Stimulated activated naive CD8-positive, alpha-beta T cell treated with anti-CD3 and anti-CD28 coated beads, Interleukin-15, Interleukin-2, amounts not matched to agents 100 ng/mL and 50 ng/mL, for 24 hours (primary cell): Measurements from ENCODE around the gene UTP18.
"Not testable (repeated sequence)": the region's sequence is repeated elsewhere in the genome, so short reads cannot be mapped to it uniquely, and the experiment has no call there.

Experiments used
- H3K27ac Mint-ChIP-seq: one replicate; pipeline ENCODE4 v1.8.0; 2021; ENCODE audit warnings: mild to moderate bottlenecking, mixed read lengths
- H3K27me3 Mint-ChIP-seq: one replicate; pipeline ENCODE4 v1.8.0; 2021; ENCODE audit warnings: mixed read lengths
- H3K36me3 Mint-ChIP-seq: one replicate; pipeline ENCODE4 v1.8.0; 2021; ENCODE audit warnings: low read depth, mixed read lengths
- H3K4me1 Mint-ChIP-seq: one replicate; pipeline ENCODE4 v1.8.0; 2021; ENCODE audit warnings: low read depth, mixed read lengths
- H3K4me3 Mint-ChIP-seq: one replicate; pipeline ENCODE4 v1.8.0; 2021; ENCODE audit warnings: mild to moderate bottlenecking, mixed read lengths
- H3K9me3 Mint-ChIP-seq: one replicate; pipeline ENCODE4 v1.8.0; 2021; ENCODE audit warnings: mixed read lengths

UTP18 gene

DNA sequence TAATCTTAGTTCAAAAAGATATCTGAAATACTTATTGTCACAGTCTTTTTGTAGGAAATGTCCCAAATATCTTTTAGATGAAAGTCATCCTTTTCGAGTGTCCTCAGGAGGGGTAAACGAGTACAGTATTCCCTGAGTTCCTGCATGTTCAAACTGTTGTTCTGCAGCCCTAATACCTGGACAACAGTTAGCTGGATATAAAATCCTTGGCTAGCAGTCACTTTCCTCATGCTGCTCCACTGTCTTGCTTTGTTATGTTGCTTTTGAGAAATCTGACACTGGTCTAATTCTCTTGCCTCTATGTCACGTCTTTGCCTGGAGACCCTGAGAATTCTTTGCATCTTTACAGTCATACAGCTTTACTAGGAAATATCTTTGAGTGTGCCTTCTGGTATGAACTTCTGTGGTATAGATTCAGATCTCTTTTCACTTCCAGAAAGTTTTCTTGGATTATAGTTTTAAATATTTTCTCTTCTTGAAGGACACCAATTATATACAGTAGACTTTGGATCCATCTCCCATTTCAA, 10.0 kb upstream of the UTP18 start:
- Mint-ChIP-seq H3K36me3 (peaks cover 47% of the 10 kb centered on the region), H3K9me3 (no peaks in the 10 kb centered on the region), H3K27ac (no peak overlapping the region), H3K27me3 (no peaks in the 10 kb centered on the region), H3K4me3 (no peak overlapping the region), H3K4me1 (peaks cover 19% of the 10 kb centered on the region)

DNA sequence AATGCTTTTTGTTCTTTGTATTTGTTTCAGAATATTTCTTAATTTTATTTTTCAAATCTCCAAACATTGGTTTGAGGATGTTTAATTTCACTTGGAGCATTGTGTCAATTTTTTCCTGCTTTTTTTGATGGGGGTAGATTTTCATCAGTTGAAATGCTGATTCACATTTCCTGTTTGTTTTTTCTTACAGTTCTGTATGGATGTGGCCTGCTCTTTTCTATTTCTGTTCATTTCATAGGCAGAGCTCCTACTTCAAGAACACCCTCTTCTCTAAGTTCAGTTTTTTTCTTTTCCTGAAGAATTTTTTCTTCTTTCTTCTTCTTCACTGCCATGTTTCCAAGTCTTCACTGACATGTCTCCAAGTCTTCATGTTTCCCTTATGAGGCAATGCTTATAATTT, 9.3 kb upstream of the UTP18 start:
- Mint-ChIP-seq H3K27ac (no peak overlapping the region), H3K9me3 (no peaks in the 10 kb centered on the region), H3K36me3 (peaks cover 50% of the 10 kb centered on the region), H3K4me3 (no peak overlapping the region), H3K4me1 (peaks cover 22% of the 10 kb centered on the region), H3K27me3 (no peaks in the 10 kb centered on the region)

GRCh38 chr17:51255673-51256072, 4.7 kb upstream of the UTP18 start:
- Mint-ChIP-seq H3K27me3 (no peaks in the 10 kb centered on the region), H3K9me3 (no peaks in the 10 kb centered on the region), H3K36me3 (peaks cover 65% of the 10 kb centered on the region), H3K4me3 (no peak overlapping the region), H3K27ac (no peak overlapping the region), H3K4me1 (peaks cover 53% of the 10 kb centered on the region)

DNA sequence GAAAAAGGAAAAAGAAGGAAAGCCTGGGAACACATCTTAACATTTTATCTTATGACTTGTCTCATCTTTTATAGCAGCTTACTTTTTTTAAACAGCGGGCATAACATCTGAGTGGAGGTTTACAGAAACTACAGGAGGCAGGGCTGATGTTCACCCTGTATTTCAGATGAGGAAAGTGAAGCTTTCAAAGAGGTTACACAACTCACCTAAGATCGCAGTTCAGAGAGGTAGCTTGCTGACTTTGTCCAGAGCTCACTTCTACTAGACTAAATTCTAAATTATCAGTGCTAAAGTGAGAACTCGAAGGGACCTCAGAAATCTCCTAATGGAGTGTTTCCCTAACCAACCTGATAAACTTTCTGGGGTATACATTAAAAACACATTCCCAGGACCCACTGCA, 4.2 kb upstream of the UTP18 start:
- Mint-ChIP-seq H3K27me3 (no peaks in the 10 kb centered on the region), H3K27ac (no peak overlapping the region), H3K36me3 (peaks cover 61% of the 10 kb centered on the region), H3K9me3 (no peaks in the 10 kb centered on the region), H3K4me3 (no peak overlapping the region), H3K4me1 (peaks cover 53% of the 10 kb centered on the region)

- Mint-ChIP-seq H3K4me3 (peak overlapping the region; percentile 89), H3K27me3 (no peaks in the 10 kb centered on the region), H3K9me3 (no peaks in the 10 kb centered on the region), H3K4me1 (peaks cover 66% of the 10 kb centered on the region), H3K27ac (no peak overlapping the region), H3K36me3 (peaks cover 62% of the 10 kb centered on the region)
Observed at GRCh38 chr17:51257150-51258081, 2.9 kb upstream of the UTP18 start.

GRCh38 chr17:51258756-51259563, 1.4 kb upstream of the UTP18 start:
- peaks cover 72% of the 10 kb centered on the region for H3K4me1 Mint-ChIP-seq
- H3K27me3 Mint-ChIP-seq, result no peaks in the 10 kb centered on the region
- peak overlapping the region; percentile 89 for H3K4me3 Mint-ChIP-seq
- H3K27ac Mint-ChIP-seq, result peak overlapping the region; percentile 71
- H3K9me3 Mint-ChIP-seq, result no peaks in the 10 kb centered on the region
- H3K36me3 Mint-ChIP-seq, result peaks cover 66% of the 10 kb centered on the region

DNA sequence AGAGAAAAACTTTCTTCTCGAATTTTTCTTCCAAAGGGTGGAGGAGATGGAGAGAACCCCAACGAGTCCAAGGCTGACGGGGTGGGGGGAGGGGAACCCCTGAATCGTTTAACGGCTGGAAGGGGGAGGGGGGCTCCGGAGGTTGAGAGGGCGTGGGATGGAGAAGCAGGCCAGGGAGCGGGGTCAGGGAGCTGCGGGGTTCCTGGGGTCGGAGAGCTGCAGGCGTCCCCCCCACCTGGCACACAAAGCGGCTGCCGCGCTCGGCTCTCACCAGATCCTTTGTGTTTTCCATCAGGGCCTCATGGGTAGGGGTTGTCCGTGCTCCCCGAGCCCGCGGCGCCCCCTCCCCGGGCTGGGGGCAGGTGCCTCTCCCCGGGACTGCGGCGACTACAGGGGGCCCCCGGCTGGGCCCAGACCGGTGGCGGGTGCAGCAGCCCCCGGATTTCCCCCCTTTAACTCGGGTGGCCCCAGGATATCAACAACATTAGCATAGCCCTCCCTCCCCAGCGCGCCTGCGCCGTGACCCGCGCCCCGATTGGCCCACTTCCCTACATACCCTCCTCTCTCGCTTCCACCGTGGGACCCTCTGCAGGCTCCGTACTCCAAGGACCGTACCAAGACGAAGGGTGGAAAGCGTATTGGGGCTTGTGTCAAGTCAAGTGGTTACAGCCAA, 646 bp upstream of the UTP18 start, which contains the start of gene MBTD1:
TSS of gene MBTD1 (minus strand) at position 486 of the 673 bp plus-strand sequence. CDS start 34,888 bp downstream, outside the sequence.
- Mint-ChIP-seq H3K27me3 (no peaks in the 10 kb centered on the region), H3K4me3 (peak within 1 kb of the TSS; percentile 89), H3K9me3 (no peaks in the 10 kb centered on the region), H3K4me1 (peaks cover 71% of the 10 kb centered on the region), H3K27ac (peak within 1 kb of the TSS; percentile 99), H3K36me3 (peaks cover 64% of the 10 kb centered on the region)

DNA sequence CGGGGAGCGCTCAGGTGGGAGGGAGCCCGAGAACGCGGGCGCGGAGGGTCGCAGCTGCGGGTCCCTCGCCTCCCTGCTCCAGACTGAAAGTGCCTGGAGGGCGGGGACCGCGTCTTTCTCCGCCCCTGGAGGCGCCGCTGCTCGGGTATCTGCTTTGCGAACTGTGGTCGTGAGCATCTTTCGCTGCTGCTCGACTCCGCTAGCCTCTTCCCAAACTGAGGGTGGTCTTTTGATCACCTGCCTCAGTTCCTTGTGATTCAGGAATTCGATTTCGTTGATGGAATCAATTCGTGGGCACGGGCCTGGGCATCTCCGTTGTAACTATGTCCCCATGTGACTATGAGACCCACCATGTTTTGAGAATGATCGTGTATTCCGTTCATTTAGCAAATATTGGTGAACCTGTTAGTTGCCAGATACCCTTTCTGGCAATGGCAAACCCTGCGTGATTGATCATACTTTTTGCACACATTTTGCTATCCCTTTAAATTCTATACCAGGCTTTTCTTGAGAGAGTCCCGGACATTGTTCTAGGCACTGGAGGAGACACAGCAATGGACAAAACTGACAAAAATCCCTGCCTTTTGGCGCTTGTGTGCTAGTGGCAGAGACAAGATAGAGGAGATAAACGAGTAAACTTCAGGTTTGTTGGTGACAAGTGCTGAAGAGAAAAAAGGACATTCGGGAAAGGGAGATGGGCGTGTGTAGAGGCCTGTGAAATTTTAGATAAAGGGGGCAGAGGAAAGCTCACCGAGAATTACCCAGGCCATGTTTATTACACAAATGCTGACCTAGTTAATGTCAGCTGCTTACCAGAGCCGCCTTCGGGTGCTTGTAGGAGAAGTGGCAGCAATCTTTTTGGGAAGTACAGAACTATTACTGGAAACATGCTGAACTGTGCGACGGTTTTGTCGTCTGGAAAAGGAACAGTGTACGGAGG, 948 bp downstream of the UTP18 start:
- Mint-ChIP-seq H3K4me1 (peaks cover 75% of the 10 kb centered on the region), H3K27ac (peak overlapping the region; percentile 66), H3K4me3 (peak overlapping the region; percentile 89), H3K9me3 (no peaks in the 10 kb centered on the region), H3K36me3 (peaks cover 63% of the 10 kb centered on the region), H3K27me3 (no peaks in the 10 kb centered on the region)

- Mint-ChIP-seq H3K36me3 (peaks cover 59% of the 10 kb centered on the region), H3K9me3 (no peaks in the 10 kb centered on the region), H3K27ac (peak overlapping the region; percentile 87)
Observed at GRCh38 chr17:51263006-51263405, 2.7 kb downstream of the UTP18 start.

GRCh38 chr17:51264466-51264865, 4.1 kb downstream of the UTP18 start:
- not testable (repeated sequence) for H3K27me3 Mint-ChIP-seq, H3K9me3 Mint-ChIP-seq, H3K4me3 Mint-ChIP-seq, H3K27ac Mint-ChIP-seq
- H3K4me1 Mint-ChIP-seq, result peaks cover 51% of the 10 kb centered on the region
- peaks cover 65% of the 10 kb centered on the region for H3K36me3 Mint-ChIP-seq

More at GRCh38 chr17:51263006-51263405, 2.7 kb downstream of the UTP18 start:
- Mint-ChIP-seq H3K4me1 (peaks cover 63% of the 10 kb centered on the region), H3K4me3 (peak overlapping the region; percentile 73), H3K27me3 (no peaks in the 10 kb centered on the region)

DNA sequence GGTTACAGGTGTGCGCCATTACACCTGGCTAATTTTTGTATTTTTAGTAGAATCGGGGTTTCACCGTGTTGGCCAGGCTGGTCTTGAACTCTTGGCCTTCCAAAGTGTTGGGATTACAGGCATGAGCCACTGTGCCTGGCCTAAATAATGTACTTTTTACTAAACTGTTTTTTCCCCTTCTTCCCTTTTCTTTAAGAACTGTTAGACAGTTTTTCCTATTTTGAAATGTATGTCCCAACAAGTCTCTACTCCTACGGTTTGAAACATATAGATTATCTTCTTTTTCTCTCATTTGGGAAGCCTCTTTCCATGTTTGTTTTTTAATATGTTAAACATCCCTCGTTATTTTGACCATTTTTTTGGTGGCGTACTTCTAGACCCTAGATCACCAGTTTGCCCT, 9.6 kb downstream of the UTP18 start:
- Mint-ChIP-seq H3K4me1 (peaks cover 26% of the 10 kb centered on the region), H3K27ac (no peak overlapping the region)

DNA sequence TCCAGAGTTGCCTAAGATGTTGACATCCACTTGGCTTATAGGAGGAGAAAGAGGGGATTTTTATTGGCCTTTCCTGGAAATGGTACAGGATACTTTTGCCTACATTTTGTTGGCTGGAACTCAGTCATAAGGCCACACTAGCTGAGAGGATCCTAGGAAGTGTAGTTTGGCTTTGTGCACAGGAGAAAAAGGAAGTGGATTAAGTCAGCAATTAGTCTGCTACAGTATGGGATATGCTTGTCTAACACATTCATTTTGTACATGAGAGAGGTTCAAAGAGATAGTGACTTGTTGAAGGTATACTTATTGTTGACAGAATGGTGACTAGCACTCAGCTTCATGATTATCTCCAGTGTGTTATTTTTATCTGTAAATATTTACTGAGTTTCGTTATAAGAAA, 10.3 kb downstream of the UTP18 start:
- Mint-ChIP-seq H3K9me3 (no peaks in the 10 kb centered on the region), H3K36me3 (peaks cover 83% of the 10 kb centered on the region), H3K27ac (no peak overlapping the region), H3K4me3 (no peak overlapping the region), H3K4me1 (peaks cover 28% of the 10 kb centered on the region), H3K27me3 (no peaks in the 10 kb centered on the region)

More for the DNA sequence above, 9.6 kb downstream of the UTP18 start:
- Mint-ChIP-seq H3K36me3 (peaks cover 78% of the 10 kb centered on the region), H3K27me3 (no peaks in the 10 kb centered on the region), H3K9me3 (no peaks in the 10 kb centered on the region), H3K4me3 (no peak overlapping the region)

DNA sequence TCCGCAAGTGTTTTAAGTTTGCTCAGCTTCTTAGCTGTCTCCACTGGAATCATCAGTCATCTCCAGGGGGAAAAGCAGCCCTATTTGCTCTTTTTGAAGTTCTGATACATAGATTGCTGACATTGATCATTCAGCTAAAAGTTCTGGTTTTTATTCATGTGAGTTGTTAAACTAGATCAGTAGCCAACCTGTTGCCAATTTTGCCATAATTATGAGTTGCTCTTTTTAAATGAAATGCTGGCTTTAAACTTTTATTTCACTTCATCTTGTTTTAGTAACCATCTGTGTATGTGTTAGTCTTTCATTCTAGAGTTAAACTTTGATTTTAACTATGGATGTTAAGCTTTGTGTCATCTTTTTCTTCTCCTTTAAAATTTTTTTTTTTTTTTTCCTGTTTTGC, 12.5 kb downstream of the UTP18 start:
- Mint-ChIP-seq H3K36me3 (peaks cover 86% of the 10 kb centered on the region), H3K9me3 (no peaks in the 10 kb centered on the region), H3K4me3 (no peak overlapping the region), H3K27ac (no peak overlapping the region), H3K4me1 (peaks cover 16% of the 10 kb centered on the region), H3K27me3 (no peaks in the 10 kb centered on the region)
